GM21381 (cell line): ENCODE data around the gene XPA.
"Not testable (repeated sequence)": the region's sequence is repeated elsewhere in the genome, so short reads cannot be mapped to it uniquely, and the experiment has no call there.

Experiments used
- ATAC-seq: cut with Tn5 transposase; IDR thresholded peaks from one replicate; pipeline ENCODE4 v1.9.1; 2021; ENCODE audit warnings: mild to moderate bottlenecking, moderate library complexity; ENCODE audit not compliant: unreplicated experiment

The XPA gene

GRCh38 chr9:97696803-97697601 is at the start of gene XPA:
Gene XPA, minus strand, starts transcription at chr9:97697340. Its CDS starts 48 bp downstream, at chr9:97697292.
- peak; percentile 83 for ATAC-seq

GRCh38 chr9:97744710-97745708 is 47.9 kb upstream of the XPA start:
- no peak for ATAC-seq

- not testable (repeated sequence) for ATAC-seq
These were observed 46.9 kb upstream of the XPA start for GRCh38 chr9:97744025-97744424.

GRCh38 chr9:97742545-97742944 is 45.4 kb upstream of the XPA start:
- no peak for ATAC-seq

- ATAC-seq: no peak
These were observed 44.8 kb upstream of the XPA start for GRCh38 chr9:97741947-97742346.

- no peak for ATAC-seq
These were observed 44.0 kb upstream of the XPA start for GRCh38 chr9:97740848-97741821.

GRCh38 chr9:97737429-97737828 is 40.3 kb upstream of the XPA start:
- ATAC-seq: no peak

- no peak for ATAC-seq
These were observed 38.0 kb upstream of the XPA start for GRCh38 chr9:97735070-97735600.

GRCh38 chr9:97726716-97727115 is 29.6 kb upstream of the XPA start:
- no peak for ATAC-seq

GRCh38 chr9:97723819-97724218 is 26.7 kb upstream of the XPA start:
- no peak for ATAC-seq

GRCh38 chr9:97722331-97722730 is 25.2 kb upstream of the XPA start:
- ATAC-seq: no peak

GRCh38 chr9:97721396-97721795 is 24.3 kb upstream of the XPA start:
- ATAC-seq: no peak

GRCh38 chr9:97717866-97718265 is 20.7 kb upstream of the XPA start:
- ATAC-seq: no peak

GRCh38 chr9:97714435-97714834 is 17.3 kb upstream of the XPA start:
- ATAC-seq: no peak

GRCh38 chr9:97711223-97711626 is 14.1 kb upstream of the XPA start:
- ATAC-seq: no peak

GRCh38 chr9:97710356-97711222 is 13.4 kb upstream of the XPA start:
- ATAC-seq: peak; percentile 55

GRCh38 chr9:97706246-97706645 is 9.1 kb upstream of the XPA start:
- ATAC-seq: no peak

- no peak for ATAC-seq
These were observed 8.3 kb upstream of the XPA start for GRCh38 chr9:97705354-97705950.

- ATAC-seq: no peak
These were observed 7.7 kb upstream of the XPA start for GRCh38 chr9:97704851-97705250.
